ENCODE results near the gene ANAPC2.

The ANAPC2 gene

GRCh38 chr9:137130176-137130755 lies 58.1 kb downstream of the ANAPC2 start:
- no peak for DNase-seq (ENCODE audit: extremely low read depth in 1 of 2, low read depth in 1 of 2)

DNA sequence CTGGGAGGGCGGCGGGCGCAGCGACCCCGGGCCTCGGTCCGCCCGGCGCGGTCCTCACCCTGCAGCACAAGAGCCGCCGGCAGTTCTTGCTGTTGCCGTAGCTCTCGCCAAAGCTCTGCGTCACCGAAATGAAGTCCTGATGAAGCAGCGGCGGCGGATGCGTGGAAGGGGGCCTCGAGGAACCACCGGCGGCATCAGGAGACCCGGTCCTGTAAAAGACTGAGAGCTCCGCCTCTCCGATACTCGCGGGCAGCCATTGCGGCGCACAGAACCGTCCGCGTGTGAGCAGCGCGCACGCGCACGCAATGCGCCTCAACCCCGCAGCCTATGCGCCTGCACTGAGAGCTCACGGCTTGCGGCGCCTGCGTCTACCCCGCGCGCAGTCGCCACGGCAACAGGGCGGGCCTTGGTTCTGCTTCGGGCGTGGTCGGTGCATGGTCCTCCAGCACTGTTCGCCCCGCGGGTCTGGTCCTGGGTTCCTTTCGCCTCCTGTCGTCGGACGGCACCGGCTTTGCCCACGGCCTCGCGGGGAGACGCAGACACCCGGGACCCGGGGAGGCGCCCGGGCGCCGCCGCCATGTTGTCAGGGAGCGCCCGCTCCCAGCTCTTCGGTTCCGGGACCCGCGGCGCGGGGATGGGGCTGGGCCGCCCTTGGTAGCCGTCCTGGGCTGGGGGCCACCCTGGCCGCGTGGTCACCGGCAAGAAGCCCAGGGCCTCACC lies 58.7 kb downstream of the ANAPC2 start:
- peak; percentile 86 to 88 for DNase-seq (ENCODE audit: extremely low read depth in 1 of 2, low read depth in 1 of 2)

DNA sequence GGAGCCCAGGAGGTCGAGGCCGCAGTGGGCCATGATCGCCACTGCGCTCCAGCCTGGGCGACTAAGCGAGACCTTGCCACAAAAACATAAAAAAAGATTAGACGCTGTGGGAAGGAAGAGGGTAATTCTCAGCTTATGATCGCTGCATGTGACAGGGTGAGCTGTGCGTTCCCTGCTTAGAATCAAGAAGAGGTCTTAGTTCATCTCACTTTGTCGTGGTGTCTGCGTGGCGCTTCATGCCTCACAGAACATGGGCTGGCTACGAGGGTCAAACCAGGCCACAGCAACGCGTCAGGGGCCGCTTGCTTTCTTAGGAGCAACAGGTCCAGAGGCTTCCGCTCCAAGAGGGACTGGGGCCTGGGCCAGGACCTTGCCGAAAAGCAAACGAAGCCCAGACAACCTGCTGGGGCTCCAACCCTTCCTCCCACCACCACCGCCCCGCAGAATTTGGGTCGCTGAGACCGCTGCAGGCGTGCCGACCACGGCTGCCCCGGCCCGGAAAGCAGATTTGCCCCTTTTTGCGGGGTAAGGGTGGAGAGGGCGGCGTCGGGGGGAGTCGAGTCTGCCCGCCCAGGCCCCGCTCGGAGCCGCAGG lies 59.4 kb downstream of the ANAPC2 start:
- DNase-seq (ENCODE audit: extremely low read depth in 1 of 2, low read depth in 1 of 2) = no peak

DNA sequence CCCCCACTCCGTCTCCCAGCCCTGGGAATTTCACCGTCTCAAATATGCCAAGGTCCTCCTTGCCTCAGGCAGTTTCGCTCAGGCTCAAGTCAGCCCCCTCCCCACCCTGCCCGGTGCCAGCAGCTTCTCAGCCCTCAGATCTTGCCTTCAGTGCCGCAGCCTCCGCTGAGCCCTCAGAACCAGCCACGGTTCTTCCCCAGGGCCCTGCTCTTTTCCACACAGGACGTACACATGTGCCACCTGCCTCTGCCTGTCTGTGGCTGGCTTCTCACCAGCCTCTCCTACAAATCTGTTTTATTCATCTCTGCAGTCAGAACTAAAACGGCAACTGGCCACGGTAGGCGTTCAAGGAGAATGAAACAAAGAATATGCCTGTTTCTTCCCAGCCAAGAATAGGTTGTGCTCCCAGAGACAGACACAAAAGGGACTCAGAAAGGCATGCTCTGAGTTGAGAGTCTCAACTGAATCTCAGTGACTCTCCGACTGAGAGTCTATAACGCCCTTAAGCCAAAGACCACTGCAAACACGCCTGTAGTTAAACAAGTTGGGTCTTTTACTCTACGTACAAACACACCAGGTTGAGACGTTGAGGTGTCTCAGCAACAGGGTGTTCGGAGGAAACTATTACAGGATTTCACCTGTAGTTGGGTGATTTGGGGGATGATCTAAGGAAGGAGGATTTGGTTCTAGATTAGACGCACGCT lies 60.0 kb downstream of the ANAPC2 start:
- DNase-seq (ENCODE audit: extremely low read depth in 1 of 2, low read depth in 1 of 2) = no peak

- no peak for DNase-seq (ENCODE audit: extremely low read depth in 1 of 2, low read depth in 1 of 2)
These were observed 60.8 kb downstream of the ANAPC2 start for GRCh38 chr9:137127301-137128157.

GRCh38 chr9:137126786-137127185 lies 61.6 kb downstream of the ANAPC2 start:
- DNase-seq (ENCODE audit: extremely low read depth in 1 of 2, low read depth in 1 of 2) = no peak
